ENCODE measurements around the gene RPA4.
"Not testable (repeated sequence)": the region's sequence is repeated elsewhere in the genome, so short reads cannot be mapped to it uniquely, and the experiment has no call there.

The RPA4 gene

GRCh38 chrX:96883608-96884007 is at the start of gene RPA4:
Gene RPA4, plus strand, starts transcription at chrX:96883908. Its CDS starts 403 bp downstream, at chrX:96884311.
- DNase-seq = no peak

GRCh38 chrX:96834137-96834536 is 49.6 kb upstream of the RPA4 start:
- DNase-seq = no peak

GRCh38 chrX:96835660-96836289 is 47.9 kb upstream of the RPA4 start:
- DNase-seq = peak; percentile 25

- no peak for DNase-seq
These were observed 45.9 kb upstream of the RPA4 start for GRCh38 chrX:96837808-96838207.

DNA sequence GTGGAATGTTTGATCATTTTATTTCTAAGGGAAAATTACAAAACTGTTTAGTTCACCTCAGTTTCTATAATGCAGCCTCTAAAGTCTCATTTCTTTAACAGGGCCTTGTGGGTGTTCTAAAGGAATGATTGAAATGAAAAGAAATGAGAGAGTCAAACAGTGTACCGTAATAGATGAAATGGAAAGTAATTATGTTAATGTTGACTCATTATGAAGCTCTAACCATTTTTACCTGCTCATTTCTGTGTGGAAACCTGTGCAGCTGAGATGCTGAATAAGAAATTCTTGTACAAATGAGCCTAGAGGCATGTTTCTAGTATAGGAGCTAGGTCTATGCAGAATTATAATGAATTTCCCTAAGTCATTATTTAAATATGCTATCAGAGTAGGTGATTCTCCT is 45.2 kb upstream of the RPA4 start:
- no peak for DNase-seq

- no peak for DNase-seq
These were observed 42.4 kb upstream of the RPA4 start for GRCh38 chrX:96841325-96841724.

GRCh38 chrX:96841866-96842265 is 41.8 kb upstream of the RPA4 start:
- not testable (repeated sequence) for DNase-seq

DNA sequence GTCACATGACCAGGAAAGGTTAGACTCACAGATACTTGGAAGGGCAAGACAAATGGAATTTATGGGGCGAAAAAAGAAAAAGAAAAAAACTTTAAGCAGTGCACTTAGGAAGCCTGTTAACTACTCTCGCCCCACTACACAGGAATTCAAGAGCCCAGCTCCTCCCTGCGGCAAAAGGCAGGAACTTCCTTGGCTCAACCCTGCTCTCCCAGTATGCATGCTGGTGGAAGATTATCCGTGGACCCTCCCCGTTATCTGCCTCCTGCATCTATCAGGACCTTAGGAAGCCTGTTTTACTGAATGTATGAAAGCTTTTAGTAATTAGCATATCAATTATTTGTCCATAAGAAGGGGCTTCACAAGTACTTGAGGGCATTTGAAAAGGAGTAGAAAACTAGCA is 40.1 kb upstream of the RPA4 start:
- no peak for DNase-seq

DNA sequence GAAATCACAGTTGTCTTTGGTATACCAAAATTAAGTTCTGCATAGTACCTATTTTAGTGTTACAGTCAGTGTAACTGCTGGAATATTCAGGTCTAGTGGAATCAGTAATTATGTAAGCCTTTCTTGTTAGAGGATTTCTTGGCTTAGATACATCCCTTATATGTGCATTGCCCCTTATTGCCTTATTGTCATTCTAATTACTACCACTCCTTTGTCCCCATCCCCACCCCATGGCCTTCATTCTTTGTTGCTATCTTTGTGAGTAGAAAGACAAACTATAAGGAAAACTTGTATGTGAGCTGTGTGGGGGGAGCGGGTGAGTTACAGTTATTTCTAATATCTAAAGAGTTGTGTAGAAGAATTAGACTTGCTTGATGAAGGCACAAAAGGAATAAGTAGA is 36.9 kb upstream of the RPA4 start:
- no peak for DNase-seq

DNA sequence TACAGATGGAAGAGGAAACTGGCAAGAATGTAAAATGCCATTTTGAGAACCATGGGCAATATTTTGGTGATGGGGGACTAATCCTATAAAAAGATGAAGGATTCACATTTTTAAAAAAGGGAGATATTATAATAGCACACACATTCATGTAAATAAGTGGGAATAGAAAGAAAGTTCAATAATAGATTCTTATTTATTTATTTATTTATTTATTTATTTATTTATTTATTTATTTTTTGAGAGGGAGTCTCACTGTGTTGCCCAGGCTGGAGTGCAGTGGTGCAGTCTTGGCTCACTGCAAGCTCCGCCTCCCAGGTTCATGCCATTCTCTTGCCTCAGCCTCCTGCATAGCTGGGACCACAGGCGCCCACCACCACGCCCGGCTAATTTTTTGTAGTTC is 24.3 kb upstream of the RPA4 start:
- not testable (repeated sequence) for DNase-seq

- DNase-seq = no peak
These were observed 22.5 kb upstream of the RPA4 start for GRCh38 chrX:96861218-96861617.

- DNase-seq = no peak
These were observed 22.0 kb upstream of the RPA4 start for GRCh38 chrX:96861661-96862060.

DNA sequence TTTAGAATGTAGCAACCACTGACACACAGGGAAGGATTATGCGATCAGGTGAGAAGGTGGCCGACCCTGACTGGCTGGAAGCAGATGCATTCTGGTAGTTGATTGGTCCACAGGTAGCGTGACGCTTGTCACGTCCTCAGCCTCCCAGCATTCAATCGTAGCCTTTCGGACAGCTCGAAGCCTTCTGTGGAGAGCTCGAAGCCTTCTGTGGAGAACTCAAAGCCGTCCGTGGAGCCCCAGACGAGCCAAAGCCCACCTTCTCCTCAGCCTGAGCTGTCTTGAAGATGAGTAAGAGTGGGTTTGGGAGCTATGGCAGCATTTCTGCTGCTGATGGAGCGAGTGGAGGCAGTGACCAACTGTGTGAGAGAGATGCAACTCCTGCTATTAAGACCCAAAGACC is 319 bp downstream of the RPA4 start:
- no peak for DNase-seq

DNA sequence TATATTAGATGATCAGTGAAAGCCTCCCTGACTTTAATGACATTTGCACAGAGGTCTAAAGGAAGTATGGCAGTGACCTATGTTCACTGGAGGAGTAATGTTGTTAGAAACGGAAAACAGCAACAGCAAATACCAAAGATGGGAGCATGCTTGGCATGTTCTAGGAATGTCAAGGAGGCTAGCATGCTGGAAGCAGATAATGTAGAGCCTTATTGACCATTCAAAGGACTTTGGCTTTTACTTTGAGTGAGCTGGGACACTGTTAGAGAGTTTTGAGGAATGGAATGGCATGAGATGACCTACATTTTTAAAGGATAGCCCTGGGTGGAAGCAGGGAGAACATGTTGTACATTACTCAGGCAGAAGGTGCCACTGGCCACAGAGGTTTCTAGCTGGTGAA is 6.0 kb downstream of the RPA4 start:
- DNase-seq = no peak

DNA sequence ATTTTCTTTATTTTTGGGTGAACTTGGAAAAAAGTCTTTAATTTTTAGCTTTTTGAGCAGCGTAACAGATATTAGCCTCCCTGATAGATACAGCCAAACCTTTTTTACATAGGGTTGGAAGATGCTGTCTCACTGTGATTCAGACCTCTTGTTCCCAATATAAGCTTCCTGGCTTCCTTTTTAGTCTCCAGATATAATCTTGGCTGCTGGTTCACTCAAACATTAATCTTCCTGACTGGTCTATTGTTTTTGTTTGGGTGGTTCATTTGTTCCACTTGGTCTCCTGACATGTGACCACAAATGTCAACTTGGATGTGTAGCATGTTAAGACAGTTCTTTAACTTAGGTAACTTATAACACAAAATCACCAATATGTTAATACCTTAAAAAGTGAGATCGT is 23.0 kb downstream of the RPA4 start:
- DNase-seq = no peak

DNA sequence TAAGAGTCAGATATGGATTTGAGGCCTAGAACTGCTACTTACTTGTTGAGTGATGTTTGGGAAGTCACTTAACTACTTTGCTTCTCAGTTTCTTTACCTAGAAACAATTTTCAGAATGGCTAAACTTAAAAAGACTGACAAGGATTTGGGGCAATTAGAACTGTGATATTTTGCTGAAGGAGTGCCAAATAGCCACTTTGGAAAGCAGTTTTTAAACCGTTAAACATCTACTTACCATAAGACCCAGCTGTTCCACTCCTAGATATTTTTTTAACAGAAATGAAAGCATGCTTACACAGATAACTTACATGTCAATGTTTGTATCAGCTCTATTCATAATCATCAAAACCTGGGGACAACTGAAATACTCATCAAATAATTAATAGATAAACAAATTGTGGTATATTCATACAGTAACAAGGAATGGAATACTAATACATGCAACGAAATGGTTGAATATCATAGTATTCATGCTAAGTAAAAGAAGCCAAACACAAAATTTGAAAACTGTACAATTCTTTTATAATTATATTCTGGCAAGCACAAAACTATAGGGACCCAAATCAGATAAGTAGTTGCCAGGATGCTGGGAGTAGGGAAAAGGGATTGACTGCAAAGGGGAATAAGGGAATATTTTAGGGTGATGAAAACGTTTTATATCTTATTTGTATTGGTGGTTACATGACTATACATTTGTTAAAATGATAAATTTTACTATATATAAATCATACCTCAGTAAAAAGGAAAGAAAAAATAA is 24.0 kb downstream of the RPA4 start:
- DNase-seq = no peak

DNA sequence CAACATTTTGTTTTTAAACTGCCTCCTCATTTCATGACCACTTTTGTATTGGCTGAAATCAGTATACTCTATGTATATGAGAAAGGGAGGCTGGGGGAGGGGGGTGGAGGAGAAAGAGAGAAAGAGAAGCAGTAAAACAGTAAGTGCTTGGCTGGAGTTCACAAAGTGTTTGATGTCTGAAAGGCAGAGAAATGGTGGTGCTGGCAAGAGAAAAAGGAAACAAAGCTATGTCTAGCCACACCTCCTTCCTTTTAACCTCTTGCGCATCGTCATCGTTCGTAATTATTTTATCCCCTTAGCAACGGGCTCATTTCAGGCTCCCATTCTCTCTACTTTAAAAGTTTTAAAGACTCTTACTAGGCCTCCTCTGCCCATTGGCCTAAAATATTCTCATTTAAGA is 25.6 kb downstream of the RPA4 start:
- DNase-seq = no peak

DNA sequence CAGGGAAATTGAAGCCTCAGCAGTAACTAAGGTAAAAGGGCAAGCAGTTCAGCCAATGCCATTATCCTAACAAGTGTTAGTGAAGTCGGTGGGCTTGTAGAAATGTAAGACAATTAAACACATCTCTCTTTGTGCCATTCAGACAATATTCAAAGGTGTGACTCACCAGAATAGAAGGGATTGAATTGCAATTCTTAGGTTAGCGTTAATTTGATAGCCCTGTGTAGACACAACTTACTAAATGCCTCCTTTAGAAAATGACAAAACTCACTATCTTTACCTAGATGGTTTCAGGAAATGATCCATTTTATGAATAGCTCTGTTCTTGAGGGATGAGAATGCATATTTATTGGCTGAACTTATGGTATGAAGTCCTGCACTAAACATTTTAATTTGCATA is 35.2 kb downstream of the RPA4 start:
- no peak for DNase-seq

DNA sequence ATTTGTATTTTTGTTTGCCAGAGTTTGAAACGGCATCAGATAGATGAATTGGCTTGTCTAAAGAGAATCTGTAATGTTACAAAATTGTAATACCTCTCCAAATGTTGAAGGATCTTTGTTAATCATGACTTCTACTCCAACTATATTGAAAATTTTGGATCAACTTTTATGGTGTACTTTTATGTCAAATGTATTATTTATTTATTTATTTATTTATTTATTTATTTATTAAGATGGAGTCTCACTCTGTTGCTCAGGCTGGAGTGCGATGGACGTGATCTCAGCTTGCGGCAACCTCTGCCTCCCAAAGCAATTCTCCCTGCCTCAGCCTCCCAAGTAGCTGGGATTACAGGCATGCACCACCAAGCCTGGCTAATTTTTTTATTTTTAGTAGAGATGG is 36.0 kb downstream of the RPA4 start:
- no peak for DNase-seq

DNA sequence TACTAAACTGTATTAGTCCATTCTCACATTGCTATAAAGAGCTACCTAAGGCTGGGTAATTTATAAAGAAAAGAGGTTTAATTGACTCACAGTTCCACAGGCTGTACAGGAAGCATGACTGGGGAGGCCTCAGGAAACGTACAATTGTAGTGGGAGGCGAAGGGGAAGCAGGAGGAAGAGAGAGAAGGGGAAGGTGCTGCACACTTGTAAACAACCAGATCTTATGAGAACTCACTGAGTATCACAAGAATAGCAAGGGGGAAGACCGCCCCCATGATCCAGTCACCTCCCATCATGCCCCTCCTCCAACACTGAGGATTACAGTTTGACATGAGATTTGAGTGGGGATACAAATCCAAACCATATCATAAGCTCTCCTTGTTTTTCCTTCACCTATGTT is 40.9 kb downstream of the RPA4 start:
- no peak for DNase-seq

DNA sequence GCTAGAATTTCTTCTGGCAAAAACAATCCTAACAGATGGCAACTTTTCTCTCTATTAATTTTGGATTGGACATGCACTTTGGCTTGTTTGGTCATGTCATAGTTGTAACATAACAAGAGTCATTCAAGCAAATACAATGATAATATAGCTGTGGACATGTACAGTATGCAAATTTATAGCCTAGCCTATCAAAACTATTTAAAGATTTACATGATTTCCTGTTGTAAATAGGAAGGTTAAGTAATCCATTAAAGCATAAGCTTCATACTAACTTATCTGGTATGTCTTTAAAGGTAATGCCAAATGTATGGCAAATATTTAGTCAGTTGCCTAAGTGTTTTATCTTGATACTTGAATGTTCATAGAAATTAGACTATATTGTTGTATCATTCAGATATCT is 45.3 kb downstream of the RPA4 start:
- peak; percentile 48 for DNase-seq

Data from NCI-H2171 (cell line).